ENCODE results near the gene NTM.

GRCh38 chr11:131814108-131814507, 443.7 kb downstream of the NTM start:
- TF ChIP-seq ELF4 (CRISPR knock-in tag; IDR thresholded peaks at IDR 0.05; ENCODE audit: low read depth) (no peak), CTCF (IDR thresholded peaks at IDR 0.05) (no peak), ZNF138 (CRISPR knock-in tag; conservative IDR thresholded peaks at IDR 0.05) (no peak), RELA (CRISPR knock-in tag; IDR thresholded peaks at IDR 0.05; ENCODE audit: borderline replicate concordance) (no peak), CBFB (CRISPR knock-in tag; IDR thresholded peaks at IDR 0.05; ENCODE audit: low read depth) (no peak), ATF1 (CRISPR knock-in tag; IDR thresholded peaks at IDR 0.05) (no peak)
